Superior temporal gyrus (tissue), 1 donor: ENCODE measurements around the gene HS6ST3.
"Not testable (repeated sequence)": the region's sequence is repeated elsewhere in the genome, so short reads cannot be mapped to it uniquely, and the experiment has no call there.

ENCODE experiments used
- DNase-seq: peaks from one replicate; pipeline ENCODE4 v3.0.0-alpha.2; 2016; ENCODE audit errors: extremely low spot score

HS6ST3 gene

GRCh38 chr13:96091164-96092117 lies 1.5 kb downstream of the HS6ST3 start:
- no peak for DNase-seq

DNA sequence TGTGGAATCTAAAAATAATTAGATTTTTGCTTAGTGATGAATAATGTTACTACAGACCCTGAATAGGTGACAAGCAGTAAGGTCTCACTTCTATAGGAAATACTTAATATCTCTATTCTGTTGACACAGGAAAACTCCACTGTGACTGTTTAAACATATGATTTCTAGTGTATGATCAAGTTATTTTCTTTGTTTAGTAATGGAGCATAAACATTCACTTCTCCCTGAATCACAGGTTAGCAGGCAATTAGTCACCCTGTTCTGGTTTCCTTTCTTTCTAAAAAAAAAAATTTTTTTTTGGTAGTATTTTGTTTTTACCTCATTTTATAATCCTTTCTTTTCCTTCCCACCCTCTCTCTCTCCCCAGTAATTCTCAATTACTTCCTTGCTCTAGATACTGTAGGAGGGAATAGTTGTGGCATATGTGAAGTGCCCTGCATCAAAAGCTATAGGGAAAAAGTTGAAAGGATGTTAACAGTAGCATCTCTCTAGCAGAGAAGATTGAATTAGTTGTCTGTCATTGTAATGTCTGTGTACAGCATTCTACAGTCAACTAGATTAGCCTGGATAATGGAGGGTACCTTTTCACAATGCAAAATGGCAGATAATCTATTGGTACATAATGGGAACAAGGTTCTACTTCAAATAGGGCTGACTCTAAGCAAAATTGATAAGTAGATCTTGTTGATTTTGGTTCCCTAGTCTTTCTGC lies 3.5 kb downstream of the HS6ST3 start:
- DNase-seq = no peak

DNA sequence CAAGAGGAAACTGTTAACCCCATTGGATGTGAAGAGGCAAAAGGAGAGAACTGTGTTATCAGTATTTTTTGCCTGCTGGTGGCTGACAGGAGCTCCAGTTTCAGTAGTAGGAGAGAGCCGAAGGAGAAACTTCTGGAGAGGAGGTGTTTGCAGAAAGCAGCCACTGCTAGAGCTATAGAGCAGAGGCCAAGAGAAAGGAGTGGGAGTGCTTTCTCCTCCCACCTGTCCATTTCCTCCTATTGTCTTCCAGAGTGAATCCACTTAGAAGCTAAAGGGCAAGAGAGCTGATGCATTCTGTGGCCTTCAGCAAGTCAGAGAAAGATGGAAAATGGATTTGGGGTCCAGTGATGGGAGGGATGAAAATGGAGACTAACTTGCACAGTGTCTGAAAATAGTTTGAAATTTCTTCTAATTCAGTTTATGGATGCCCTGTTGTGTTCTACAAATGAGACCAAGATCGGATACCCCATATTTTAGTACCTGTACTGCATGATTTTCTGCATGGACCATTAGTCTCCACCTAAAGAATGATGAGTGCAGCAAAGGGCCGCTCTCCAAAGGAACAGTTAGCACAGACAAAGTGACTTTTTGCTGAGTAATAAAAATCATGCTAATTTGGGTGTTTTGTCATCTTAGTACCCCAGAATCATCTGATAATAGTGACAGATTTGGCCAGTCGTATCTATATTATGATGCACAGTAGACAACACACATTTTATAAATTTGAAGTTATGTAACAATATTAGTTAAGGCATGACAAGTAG lies 10.7 kb downstream of the HS6ST3 start:
- no peak for DNase-seq

DNA sequence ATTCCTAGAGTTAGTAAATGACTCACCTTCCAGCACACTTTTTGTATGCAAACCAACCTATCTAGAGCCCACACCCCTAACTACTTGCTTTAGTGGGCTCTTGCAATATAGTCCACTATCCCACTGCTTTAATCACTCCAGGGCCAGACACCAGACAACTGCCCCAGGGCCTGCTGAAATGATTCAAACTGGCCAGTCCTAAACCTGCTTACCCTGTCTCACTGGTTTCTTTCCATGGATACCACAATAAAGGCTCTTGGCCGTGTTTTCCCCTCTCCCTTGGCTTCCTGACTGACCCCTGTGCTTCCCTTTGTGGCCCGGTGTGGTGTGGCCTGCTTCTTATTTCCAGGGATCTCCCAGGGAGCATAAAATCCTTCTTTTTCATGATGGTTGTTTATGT lies 14.6 kb downstream of the HS6ST3 start:
- DNase-seq = no peak

DNA sequence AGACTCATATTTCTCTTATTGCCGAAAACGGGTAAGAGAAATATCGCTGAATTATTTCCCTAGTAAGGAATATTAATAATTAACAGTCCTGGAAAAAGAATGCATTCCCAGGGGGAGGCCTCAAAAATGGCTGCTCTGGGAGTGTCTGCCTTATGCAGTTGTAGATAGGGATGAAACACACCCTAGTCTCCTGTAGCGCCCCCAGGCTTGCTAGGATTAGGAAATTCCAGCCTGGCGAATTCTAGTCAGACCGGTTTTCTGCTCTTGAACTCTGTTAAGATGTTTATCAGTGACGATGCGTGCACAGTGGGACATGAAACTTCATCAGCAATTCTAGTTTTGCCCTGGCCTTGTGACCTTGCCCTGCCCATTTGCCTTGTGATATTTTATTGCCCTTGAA lies 18.2 kb downstream of the HS6ST3 start:
- DNase-seq = not testable (repeated sequence)

DNA sequence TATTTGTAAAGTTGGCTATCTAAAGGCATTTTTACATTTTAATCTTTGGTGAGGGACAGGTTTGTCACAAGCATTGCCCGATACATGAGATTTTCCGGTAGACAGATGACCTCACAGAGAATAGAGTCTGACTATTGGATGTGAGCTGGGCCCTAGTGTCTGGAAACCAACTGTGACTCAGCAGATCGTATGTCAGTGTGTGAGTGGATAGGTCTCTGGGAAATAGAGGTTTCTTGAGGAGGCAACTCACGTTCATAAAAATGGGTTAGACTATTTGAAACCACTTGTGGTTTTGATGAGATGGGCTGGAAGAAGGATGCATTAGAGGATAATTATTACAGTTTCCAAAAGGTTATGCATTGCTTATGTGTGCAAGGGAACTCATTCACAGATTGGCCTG lies 19.2 kb downstream of the HS6ST3 start:
- DNase-seq = no peak

- no peak for DNase-seq
Measured at GRCh38 chr13:96112936-96113335, 23.0 kb downstream of the HS6ST3 start.

- not testable (repeated sequence) for DNase-seq
Measured at GRCh38 chr13:96115368-96115767, 25.5 kb downstream of the HS6ST3 start.

DNA sequence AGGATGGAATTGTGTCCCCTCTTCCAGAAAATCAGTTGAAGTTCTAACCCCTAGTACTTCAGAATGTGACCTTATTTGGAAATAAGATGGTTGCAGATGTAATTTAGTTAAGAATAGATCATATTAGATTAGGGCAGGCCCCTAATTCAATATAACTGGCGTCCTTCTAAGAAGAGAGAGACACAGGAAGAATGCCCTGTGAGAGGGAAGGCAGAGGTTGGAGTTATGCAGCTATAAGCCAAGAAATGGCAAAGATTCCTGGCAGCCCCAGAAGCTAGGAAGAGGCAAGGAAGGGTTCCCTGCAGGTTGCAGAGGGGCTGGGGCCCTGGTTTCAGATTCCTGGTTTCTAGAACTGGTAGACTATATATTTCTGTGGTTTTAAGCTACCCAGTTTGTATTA lies 30.0 kb downstream of the HS6ST3 start:
- no peak for DNase-seq

GRCh38 chr13:96130818-96131340 lies 41.0 kb downstream of the HS6ST3 start:
- DNase-seq = no peak

DNA sequence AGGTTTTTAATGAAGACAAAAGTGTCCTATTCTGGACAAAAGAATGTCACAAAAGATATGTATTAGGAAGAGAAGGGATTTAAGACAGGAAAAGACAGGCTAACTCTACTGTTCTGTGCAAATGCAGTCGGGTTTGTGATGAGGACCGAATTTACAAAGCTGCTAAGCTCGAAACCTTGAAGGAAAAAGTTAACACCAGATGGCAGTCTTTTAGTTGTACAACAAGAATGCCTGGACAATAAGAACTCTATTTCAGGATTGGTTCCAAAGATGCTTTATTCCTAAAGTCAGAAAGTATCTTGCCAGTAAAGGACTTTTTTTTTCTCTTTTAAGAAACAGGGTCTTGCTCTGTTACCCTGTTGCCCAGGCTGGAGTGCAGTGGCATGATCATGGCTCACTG lies 51.1 kb downstream of the HS6ST3 start:
- peak; percentile 70 for DNase-seq

- DNase-seq = no peak
Measured at GRCh38 chr13:96159725-96160124, 69.8 kb downstream of the HS6ST3 start.

GRCh38 chr13:96161141-96161540 lies 71.2 kb downstream of the HS6ST3 start:
- no peak for DNase-seq

GRCh38 chr13:96165840-96166239 lies 75.9 kb downstream of the HS6ST3 start:
- no peak for DNase-seq

DNA sequence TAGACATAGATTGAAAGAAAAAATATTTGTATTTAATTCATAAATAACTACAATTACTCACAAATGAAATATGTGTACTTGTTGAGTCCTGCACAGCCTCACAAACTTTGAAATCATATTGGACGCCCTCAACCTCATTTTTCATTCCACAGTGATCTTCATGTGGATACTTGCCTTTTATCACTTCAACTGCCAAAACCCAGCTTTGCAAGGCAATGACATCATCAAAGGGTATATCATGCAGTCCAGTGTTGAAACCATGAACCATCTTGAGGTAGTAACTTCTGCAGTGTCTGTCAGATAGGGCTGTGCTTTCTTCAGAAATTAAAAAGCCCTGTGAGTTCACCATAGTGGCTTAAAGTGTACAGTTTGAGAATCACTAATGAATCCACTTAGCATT lies 82.2 kb downstream of the HS6ST3 start:
- no peak for DNase-seq

DNA sequence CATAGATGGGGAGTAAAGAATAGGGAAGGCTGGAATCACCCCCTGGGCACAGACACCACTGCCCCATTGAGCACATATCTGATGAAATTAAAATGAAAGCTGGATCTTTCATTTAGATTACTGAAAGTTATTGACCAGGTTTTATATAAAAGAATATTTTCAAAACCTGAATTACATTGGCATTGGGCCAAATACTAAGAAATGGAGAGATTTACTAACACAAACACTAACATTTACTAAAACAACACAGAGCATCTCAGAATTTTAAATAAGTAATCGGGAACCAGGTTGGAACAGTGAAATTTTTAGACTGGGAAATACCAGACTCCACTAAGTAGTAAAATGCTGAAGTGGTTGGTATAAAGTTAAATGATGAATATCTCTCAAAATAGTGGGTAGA lies 88.9 kb downstream of the HS6ST3 start:
- DNase-seq = no peak

GRCh38 chr13:96179309-96179708 lies 89.4 kb downstream of the HS6ST3 start:
- DNase-seq = no peak

DNA sequence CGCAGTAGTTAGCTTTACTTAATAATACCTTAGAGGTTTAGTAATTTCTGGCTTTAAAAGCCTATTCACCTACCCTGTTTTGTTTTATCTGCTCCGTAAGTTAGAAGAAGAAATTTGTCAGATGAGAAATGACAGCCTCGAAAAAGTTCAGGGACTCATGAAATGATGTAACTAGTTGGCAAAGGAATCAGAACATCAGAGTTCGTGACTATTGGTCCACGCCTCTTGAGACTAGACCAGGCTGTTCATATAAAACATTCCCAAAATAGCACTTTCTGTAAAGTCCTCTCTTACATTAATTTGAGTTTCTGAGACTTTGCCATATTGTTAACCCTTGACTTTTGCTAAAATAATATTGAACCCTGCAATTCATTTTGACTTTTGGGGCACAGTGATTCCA lies 92.0 kb downstream of the HS6ST3 start:
- no peak for DNase-seq

- no peak for DNase-seq
Measured at GRCh38 chr13:96185818-96186217, 95.9 kb downstream of the HS6ST3 start.

- no peak for DNase-seq
Measured at GRCh38 chr13:96191367-96191766, 101.5 kb downstream of the HS6ST3 start.

DNA sequence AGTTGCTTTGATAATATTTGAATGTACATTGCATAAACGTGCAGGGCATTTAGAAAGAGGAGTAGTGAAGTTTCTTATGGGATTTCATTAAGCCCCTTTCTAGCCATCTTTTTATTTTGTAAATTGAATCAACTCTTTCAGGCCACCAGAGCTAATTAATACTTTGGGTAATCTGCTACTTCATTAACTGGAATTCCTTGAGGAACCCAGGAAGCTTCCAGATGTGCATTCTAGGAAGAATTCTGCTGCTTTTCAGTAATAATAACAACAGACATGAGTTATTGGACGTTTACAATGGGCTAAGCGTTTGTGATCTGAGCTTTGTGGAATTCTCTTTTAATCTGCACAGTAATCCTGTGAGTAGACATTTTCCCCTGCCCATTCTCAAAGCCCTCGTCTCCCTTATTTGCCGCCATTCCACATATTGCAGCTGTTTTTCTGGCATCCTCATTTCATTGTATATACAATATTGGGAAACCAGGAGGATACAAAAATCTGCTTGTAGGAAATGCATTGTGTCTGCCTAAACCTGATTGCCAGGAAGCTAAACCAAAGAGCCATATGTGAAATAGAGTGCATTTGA lies 103.9 kb downstream of the HS6ST3 start:
- no peak for DNase-seq

- no peak for DNase-seq
Measured at GRCh38 chr13:96198038-96198437, 108.1 kb downstream of the HS6ST3 start.
